Erythroblast (primary cell): Measurements from ENCODE around the gene CAPS.

Experiments used
- GATA1 ChIP-seq: IDR thresholded peaks from 2 replicates; pipeline ENCODE4 v1.6.1; 2011; ENCODE audit warnings: low read depth, mild to moderate bottlenecking, control low read depth, low read length, moderate library complexity
- POLR2A ChIP-seq: IDR thresholded peaks from 2 replicates; pipeline ENCODE4 v1.6.1; 2011; ENCODE audit warnings: mild to moderate bottlenecking, low read length

DNA sequence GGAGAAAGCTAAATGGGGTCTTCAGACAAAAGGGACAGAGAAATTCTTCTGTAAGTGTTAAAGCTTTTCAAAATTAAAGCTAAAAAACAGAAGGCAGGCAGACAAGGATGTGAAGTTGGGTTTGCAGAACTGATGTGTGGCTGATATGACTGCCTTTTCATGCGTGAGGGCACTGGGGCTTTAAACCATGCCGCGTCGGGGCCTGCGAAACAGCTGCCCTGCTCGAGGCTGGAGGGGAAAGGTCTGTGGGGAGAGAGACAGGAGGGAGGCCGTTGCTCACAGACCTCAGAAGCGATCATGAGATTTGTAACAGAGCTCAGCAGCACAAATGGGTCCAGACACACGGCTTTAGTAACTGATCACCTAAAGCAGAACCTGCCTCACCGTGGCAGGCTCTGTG, 23.5 kb downstream of the CAPS start:
- TF ChIP-seq POLR2A, result no peak
- no peak for TF ChIP-seq GATA1
